T-helper 2 cell treated with Interferon-gamma antibody and Interleukin-4, amounts not matched to agents 100 ng/mL and 5 ng/mL, for 36 hours (primary cell): ENCODE measurements around the gene SCGB2B2. TPM values are rescaled to one million over a fixed set of nuclear protein-coding genes. Genes with fewer than 3 reads are reported as not detected.
"Not testable (repeated sequence)": the region's sequence is repeated elsewhere in the genome, so short reads cannot be mapped to it uniquely, and the experiment has no call there.

Experiments used
- intact Hi-C: fragments of 100-400 bp; cut with micrococcal nuclease; formaldehyde crosslinking; loops from one replicate; pipeline ENCODE4 v1.15.1; 2023
- total RNA-seq: library from RNA; stranded (reverse); gene quantifications from 2 replicates; pipeline ENCODE4 v1.2.3, GENCODE V29; 2022

The SCGB2B2 gene
- total RNA-seq, 1 donor from 2014 or later = 0.77 TPM

DNA sequence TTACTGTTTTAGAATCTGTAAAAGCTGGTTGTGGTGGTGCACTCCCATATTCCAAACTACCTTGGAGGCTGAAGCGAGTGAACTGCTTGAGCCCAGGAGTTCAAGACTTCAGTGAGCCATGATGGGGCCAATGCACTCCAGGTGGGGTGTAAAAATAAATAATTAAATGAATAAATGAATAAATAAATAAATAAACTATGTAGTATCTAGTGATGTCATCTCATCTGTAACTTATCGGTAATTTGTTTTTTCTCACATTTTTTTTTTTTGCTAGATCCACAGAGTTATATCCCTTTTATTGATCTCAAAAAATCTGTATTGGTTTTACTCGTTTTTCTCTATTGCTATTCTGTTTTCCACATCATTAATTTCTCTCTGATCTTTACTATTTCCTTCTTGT is 5.0 kb downstream of the SCGB2B2 start:
- intact Hi-C loops = loop anchor here (10.0 kb wide), 1 partner anchor 497 kb away; the partner anchor contains the start of gene LSM14A

DNA sequence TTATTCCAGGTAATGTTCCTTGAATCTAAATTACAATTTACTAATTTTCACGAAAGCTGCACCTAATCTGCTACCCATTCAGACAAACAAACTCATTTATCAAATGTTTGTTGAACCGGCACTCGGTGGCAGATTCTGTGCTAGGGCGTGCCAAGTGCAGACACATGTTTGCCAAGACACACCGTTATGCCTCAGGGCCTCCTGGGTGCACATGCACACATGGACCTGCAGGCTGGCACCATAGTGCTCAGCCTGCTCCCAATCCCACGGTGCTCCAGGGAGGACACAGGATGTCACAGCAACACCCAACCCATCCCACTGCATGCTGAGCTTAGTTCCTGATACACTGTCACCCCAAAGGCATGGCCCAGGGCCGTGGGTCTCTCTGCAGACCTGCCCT is 7.7 kb downstream of the SCGB2B2 start:
- intact Hi-C loops = no loop called here

DNA sequence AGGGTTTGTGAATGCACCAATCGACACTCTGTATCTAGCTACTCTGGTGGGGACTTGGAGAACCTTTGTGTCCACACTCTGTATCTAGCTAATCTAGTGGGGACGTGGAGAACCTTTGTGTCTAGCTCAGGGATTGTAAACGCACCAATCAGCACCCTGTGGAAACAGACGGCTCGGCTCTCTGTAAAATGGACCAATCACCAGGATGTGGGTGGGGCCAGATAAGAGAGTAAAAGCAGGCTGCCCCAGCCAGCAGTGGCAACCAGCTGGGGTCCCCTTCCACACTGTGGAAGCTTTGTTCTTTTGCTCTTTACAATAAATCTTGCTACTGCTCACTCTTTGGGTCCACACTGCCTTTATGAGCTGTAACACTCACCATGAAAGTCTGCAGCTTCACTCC is 8.3 kb downstream of the SCGB2B2 start:
- intact Hi-C loops = not testable (repeated sequence)

DNA sequence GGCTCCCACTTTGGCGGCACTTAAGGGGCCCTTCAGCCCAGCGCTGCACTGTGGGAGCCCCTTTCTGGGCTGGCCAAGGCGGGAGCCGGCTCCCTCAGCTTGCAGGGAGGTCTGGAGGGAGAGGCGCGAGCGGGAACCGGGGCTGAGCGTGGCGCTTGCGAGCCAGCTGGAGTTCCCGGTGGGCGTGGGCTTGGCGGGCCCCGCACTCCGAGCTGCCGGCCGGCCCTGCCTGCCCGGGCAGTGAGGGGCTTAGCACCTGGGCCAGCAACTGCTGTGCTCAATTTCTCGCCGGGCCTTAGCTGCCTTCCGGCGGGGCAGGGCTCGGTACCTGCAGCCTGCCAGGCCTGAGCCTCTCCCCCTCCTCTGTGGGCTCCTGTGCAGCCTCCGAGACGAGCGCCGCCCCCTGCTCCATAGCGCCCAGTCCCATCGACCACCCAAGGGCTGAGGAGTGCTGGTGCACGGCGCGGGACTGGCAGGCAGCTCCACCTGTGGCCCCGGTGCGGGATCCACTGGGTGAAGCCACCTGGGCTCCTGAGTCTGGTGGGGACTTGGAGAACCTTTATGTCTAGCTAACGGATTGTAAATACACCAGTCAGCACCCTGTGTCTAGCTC is 8.8 kb downstream of the SCGB2B2 start:
- intact Hi-C loops = not testable (repeated sequence)

DNA sequence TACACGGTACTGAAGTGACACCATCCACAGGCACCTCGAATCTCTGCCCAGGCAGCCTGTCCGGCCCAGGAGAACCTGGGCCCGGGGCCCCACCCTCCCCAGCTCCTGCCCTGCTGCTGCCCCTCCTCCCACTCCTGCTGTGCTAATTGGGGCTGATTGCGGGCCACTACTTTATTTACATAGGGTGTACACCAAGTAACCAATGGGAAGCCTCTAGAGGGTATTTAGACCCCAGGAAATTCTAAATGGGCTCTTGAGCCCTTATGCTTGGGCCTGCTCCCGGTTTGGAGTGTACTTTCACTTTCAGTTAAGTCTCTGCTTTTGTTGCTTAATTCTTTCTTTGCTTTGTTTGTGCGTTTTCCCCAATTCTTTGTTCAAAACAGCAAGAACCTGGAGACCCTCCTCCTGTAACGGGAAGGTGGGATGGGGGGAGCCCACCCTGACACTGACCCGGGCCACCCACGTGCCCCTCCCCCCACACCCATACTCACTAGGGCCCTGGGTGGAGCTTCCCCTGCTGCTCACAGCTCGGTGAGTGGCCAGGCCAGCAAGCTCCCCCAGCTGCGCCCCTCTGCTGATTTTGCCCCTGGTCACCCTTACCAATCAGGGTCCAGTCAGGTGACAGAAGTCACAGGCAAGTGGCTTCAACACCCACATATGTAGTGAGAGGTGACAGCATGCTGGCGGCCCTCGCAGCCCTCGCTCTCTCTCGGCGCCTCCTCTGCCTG is 9.4 kb downstream of the SCGB2B2 start:
- intact Hi-C loops = loop anchor here (1.0 kb wide), 1 partner anchor 10 kb away; the partner anchor contains the start of genes SCGB2B2 and ZNF302

DNA sequence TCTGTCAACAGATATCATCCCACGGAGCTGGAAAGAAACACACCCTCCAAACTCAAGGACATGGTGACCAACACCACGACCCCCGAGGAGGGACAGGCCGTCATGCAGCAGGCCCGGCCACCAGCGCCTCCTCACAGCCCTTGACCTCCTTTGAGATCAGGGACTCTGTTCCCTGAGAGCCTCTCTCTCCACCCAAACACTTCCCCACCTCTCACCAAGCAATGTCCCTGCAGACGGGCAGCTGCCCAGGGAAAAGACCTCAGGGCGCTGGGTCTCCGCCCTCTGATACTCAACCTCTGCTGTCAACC is 10.0 kb downstream of the SCGB2B2 start:
- intact Hi-C loops = loop anchor here (1.0 kb wide), 1 partner anchor 10 kb away; the partner anchor contains the start of genes SCGB2B2 and ZNF302

DNA sequence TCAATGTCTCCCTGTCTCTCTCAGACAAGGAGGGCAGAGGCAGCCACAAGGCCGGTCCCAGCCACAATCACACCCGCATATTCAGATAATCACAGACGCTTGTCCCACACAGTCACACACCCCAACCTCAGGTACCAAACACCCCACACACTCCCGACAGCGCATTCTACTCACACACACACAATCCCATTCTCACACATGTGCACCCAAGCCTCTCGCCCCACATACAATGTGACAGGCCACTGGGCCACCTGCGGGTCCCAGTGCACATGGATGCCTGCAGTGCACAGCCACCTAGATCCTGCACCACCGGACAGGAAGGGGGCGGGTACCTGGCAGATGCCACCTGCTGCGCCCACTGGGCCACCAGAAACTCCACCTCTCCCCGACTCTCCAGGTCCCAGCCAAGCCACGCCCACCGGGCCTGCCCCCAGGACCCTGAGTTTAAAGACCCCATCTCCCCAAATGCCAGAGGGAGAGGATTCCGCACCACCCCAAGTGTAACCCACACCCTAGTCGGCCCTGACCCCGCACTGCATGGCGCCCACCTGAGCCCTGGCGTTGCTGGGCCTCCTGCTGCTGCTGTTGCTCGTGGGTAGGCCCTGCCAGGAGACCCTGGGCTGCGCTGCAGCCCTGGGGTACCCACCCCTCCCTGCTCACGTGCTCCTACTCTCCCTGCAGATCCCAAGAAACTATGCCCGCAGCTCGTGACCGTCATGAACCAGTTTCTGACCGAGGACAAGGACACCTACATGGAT is 10.6 kb downstream of the SCGB2B2 start:
- intact Hi-C loops = no loop called here

DNA sequence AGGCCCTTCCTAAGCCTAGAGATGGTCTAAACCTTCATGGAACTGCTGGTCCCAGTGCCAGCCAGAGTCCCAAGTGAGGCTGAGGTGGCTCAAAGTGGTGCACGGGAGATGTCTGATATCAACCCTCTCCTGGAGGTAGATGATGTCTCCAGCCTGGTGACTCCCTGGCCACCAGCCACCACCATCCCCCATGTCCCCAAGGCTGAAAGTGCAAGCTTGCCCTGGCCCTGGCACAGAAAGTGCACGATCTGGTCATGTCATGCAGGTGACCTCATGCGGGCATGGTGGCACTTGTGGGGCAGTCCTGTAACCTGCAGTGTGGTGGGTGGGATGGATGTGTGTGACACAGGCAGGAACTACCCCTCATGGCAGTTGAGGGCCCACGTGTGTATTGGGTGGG is 11.7 kb downstream of the SCGB2B2 start:
- intact Hi-C loops = not testable (repeated sequence)

DNA sequence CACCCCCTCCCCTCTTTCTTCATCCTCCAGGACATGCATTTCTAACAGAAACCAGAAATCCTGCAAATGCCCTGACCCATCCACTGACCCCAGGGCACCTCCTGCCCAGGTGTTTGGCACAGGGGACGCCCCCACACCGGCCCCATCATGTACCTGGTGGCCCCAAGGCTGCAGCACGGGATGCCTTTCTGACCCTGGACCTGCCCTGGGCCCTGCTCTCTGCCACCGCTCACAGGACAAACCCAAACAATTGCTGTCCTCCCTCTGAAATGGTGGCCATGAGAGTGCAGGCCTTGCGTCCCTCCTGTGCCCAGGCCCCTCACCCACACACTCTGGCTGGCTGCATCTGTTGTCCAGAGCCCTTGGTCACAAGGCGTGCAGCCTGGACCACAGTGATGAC is 12.1 kb downstream of the SCGB2B2 start:
- intact Hi-C loops = no loop called here

DNA sequence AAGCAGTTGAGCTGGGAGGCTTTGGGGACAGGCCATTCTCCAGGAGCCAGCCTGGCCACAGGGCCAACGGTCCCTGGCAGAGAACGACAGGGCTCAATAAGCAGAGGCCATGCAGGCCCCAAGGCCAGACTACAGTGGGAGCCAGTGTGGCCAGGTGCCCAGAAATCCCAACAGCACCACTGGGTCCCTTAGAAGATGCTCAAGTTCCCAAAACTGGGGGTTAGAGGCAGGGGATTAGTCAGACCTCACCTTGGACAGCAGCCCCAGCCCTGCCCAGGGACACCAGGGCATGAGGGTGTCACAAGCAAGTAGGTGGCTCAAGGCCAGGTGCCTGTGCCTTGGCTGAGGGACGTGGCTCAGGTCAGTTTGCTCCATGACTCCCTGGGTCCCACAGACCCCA is 12.8 kb downstream of the SCGB2B2 start:
- intact Hi-C loops = no loop called here

DNA sequence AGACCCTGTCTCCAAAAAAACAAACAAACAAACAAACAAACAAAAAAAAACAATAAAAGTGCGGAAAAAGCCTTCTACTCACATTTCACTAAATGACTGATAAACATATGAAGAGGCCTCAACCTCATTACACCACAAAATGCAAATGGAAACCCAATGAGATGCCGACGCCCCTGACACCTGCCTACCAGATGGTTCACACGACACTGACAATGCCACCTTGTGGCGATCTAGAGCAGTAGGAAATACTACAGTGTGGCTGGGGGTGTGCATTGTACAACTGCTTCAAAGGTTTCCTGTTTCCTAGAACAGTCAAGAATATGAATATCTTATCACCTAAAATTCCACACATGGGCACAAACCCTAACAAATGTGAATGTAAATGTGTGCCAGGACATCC is 14.0 kb downstream of the SCGB2B2 start:
- intact Hi-C loops = no loop called here

GRCh38 chr19:34661357-34661756 is 15.6 kb downstream of the SCGB2B2 start:
- intact Hi-C loops = no loop called here

DNA sequence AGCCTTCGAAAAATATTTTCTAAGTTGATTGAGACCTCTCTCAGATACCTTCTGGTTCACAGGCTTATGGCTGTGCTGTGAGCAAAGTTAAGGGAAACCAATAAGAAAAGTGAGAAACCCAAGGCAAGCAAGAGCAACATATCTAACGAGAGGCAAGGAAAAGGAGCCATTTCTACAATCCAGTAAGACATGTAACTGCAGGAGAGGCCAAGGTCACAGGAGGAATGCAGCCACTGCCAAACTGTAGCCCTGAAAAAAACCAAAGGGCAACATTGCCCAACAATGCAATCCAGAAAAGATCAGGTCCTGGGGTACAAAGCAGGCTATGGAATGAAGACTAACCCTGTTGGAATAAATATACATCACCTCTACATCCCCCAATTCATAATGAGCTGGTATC is 21.3 kb downstream of the SCGB2B2 start:
- intact Hi-C loops = no loop called here

DNA sequence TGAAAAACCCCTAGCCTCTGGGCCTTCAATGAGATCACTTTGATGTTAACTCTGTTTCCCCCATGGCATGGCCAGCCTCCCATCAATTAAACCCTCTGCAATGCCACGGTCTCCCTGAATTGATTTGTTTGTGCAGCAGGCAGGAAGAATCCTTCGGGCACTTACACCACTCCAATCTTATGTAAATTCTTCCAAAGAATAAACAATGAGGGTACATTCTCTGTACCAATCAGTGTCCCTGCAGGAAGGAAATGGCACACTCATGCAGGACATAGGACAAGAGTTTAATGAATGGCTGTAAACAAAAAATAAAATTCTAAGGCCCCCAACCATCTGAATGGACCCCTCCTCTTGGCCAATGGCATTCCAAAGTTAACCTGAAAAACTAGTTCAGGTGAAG is 22.2 kb downstream of the SCGB2B2 start:
- intact Hi-C loops = no loop called here

GRCh38 chr19:34651747-34652146 is 25.2 kb downstream of the SCGB2B2 start:
- intact Hi-C loops = no loop called here

- intact Hi-C loops = no loop called here
These were observed 26.9 kb downstream of the SCGB2B2 start for GRCh38 chr19:34649886-34650543.

GRCh38 chr19:34645551-34645950 is 31.4 kb downstream of the SCGB2B2 start:
- intact Hi-C loops = no loop called here

DNA sequence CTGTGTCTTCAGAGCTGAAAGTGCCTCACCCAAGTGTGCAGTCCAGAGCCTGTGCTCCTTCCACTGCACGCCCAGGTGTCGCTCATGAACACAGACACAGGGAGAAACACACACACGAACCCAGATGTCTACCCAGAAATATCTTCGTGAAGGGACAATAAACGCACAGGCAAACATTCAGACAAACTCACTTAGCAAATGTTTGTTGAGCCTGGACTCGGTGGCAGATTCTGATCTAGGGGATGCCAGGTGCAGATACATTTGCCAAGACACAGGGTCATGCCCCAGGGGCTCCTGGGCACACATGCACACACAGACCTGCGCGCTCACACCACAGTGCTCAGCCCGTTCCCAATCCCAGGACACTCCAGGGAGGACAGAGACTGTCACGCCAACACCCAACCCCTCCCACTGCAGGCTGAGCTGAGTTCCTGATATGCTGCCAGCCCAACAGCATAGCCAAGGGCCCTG is 31.9 kb downstream of the SCGB2B2 start:
- intact Hi-C loops = no loop called here

- intact Hi-C loops = no loop called here
These were observed 34.7 kb downstream of the SCGB2B2 start for GRCh38 chr19:34642241-34642640.

- intact Hi-C loops = loop anchor here (1.0 kb wide), 1 partner anchor 73 kb away; no protein-coding TSS in a partner anchor
These were observed 37.4 kb downstream of the SCGB2B2 start for GRCh38 chr19:34639491-34640085.

GRCh38 chr19:34633802-34634201 is 43.2 kb downstream of the SCGB2B2 start:
- intact Hi-C loops = no loop called here
